ENCODE data around the gene CD177.

DNA sequence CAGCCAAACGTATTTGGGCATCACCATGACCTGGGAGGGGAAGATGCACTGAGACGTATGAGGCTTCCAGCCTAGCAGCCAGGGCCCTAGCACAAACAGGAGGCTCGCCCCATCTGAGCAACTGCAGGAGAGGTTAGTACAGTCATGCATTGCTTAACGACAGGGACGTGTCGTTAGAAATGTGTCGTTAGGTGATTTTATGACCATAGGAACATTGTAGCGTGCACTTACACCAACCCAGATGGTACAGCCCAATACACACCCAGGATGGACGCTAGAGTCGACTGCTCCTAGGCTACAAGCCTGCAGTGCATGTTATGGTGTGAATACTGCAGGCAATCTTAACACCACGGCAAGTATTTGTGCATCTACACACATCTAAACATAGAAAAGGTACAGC, 9.3 kb downstream of the CD177 start:
- TF ChIP-seq, protein P1, sequence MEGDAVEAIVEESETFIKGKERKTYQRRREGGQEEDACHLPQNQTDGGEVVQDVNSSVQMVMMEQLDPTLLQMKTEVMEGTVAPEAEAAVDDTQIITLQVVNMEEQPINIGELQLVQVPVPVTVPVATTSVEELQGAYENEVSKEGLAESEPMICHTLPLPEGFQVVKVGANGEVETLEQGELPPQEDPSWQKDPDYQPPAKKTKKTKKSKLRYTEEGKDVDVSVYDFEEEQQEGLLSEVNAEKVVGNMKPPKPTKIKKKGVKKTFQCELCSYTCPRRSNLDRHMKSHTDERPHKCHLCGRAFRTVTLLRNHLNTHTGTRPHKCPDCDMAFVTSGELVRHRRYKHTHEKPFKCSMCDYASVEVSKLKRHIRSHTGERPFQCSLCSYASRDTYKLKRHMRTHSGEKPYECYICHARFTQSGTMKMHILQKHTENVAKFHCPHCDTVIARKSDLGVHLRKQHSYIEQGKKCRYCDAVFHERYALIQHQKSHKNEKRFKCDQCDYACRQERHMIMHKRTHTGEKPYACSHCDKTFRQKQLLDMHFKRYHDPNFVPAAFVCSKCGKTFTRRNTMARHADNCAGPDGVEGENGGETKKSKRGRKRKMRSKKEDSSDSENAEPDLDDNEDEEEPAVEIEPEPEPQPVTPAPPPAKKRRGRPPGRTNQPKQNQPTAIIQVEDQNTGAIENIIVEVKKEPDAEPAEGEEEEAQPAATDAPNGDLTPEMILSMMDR (IDR thresholded peaks at IDR 0.05), result no peak
- TF ChIP-seq CEBPB (IDR thresholded peaks at IDR 0.05) (no peak), SMC3 (IDR thresholded peaks at IDR 0.05) (no peak), FOSL2 (IDR thresholded peaks at IDR 0.05) (no peak), FOSL2 (CRISPR knock-in tag; IDR thresholded peaks at IDR 0.05) (no peak), CHD2 (IDR thresholded peaks at IDR 0.05; ENCODE audit: low read length, partially characterized antibody) (no peak), POLR2A (IDR thresholded peaks at IDR 0.05; ENCODE audit: low read length) (no peak), KDM1A (IDR thresholded peaks at IDR 0.05; ENCODE audit: low read depth) (no peak), EP300 (IDR thresholded peaks at IDR 0.05) (no peak), RFX5 (IDR thresholded peaks at IDR 0.05) (no peak)
- TF ChIP-seq, protein P2, sequence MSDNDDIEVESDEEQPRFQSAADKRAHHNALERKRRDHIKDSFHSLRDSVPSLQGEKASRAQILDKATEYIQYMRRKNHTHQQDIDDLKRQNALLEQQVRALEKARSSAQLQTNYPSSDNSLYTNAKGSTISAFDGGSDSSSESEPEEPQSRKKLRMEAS (IDR thresholded peaks at IDR 0.05), result no peak

All from A549 (cell line).